ENCODE measurements around the gene CTSF.
"Not testable (repeated sequence)": the region's sequence is repeated elsewhere in the genome, so short reads cannot be mapped to it uniquely, and the experiment has no call there.

CTSF gene

DNA sequence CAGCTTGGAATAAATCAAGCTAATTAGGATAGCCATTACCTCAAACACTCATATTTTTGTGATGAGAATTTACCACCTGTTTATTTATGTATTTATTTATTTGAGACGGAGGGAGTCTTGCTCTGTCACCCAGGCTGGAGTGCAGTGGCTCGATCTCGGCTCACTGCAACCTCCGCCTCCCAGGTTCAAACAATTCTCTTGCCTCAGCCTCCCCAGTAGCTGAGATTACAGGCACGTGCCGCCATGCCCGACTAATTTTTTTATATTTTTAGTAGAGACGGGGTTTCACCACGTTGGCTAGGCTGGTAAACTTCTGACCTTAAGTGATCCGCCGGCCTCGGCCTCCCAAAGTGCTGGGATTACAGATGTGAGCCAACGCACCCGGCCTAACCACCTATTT is 23.5 kb downstream of the CTSF start:
- peak overlapping the region in 7 of 21 experiments; percentile 82 to 93 (median 88) for H3K27ac ChIP-seq
- H3K4me3 ChIP-seq = peak overlapping the region; percentile 72 to 96 (median 79)

DNA sequence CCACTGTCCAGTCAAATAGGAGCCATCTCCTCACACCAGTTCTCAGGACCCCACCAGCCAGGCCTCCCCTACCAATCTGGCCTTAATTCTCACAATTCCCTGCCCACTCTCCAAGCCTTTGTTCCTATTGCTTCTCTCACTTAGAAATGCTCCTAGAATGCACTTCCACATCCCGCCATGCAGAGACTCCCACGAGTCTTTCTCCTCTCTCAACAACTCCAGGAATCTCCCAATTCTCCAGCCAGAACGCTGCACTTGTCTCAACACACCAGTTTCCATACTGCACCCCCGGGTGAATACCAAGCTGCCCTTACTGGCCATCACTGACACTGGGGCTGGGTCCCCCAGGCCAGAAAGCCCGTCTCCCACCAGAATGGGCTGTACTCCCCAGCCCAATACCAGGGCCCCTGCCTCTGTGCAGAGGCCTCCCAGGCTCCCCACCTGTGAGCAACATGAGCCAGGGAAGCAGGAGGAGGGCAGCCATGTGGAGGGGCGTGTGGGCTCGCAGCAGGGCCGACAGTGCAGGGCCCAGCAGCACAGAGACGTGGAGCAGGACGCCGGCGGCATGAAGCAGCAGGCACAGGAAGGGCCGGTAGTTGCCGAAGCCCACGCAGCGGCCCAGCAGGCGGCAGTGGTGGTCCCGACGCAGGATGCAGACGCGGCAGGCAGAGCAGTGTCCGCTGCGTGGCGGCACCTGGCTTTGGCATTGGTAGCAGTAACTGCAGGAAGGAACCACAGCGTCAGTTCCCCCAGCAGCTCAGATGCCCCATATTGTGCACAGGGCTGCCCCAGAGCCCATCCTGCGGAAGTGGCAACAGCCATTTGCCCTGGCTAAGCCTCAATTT is 24.9 kb downstream of the CTSF start:
- H3K27ac ChIP-seq = peak overlapping the region in 18 of 21 experiments; percentile 5 to 90 (median 56)
- H3K4me3 ChIP-seq = peak overlapping the region in 1 of 7 experiments; percentile 8

DNA sequence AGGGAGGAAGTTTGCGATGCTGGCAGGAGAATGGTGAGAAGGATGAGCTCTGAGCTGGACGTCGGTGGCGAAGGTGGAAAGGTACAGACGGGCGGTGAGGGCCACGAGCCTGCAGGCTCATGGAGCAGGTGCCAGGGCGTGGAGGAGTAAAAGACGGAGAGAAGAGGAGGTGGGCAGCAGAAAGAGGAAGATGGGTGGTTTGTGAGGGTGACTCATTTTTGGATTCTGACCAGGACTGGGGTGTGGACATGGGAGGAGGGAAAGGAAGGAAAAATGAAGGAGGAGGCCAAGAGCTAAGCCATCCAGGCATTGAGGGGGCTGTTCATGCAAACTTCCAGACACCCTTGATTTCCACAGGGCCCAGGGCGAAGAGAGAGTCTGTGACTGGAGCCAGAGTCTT is 26.0 kb downstream of the CTSF start:
- peak overlapping the region in 1 of 21 experiments; percentile 31 for H3K27ac ChIP-seq
- no peak overlapping the region for H3K4me3 ChIP-seq

DNA sequence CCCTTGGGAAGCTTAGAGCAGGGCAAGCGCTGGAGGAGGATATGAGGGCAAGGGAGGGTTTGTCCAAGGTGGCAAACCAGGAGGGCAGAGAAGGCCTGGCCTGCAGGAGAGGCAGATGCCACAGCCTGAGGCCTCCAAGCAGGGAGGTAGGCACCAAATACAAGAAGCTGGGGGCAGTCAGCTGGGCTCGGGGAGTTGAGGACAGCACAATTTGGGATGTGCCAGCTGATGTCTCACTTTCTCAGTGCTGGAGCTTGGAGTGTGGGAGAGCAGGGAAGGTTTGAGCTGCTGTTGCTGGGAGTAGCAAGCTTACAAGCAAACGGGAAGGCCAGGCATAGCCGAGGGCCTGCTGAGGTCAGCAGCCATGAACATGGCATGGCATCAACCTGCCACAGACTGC is 26.5 kb downstream of the CTSF start:
- Histone ChIP-seq H3K4me3 (no peak overlapping the region), H3K27ac (peak overlapping the region in 1 of 21 experiments; percentile 31)

DNA sequence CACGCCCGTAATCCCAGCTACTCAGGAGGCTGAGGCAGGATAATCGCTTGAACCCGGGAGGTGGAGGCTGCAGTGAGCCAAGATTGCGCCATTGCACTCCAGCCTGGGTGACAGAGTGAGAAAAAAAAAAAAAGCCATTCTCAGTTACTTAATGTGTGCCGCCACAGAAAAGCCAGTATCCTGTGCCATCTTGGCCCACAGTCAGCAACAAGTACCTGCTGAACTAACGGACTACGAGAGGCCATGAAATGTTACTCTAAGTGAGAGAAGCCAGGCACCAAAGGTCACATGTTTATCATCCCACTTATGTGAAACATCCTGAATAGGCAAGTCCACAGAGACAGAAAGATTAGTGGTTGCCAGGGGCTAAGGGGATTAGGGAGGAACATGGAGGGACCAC is 27.8 kb downstream of the CTSF start:
- H3K27ac ChIP-seq = not testable (repeated sequence)

DNA sequence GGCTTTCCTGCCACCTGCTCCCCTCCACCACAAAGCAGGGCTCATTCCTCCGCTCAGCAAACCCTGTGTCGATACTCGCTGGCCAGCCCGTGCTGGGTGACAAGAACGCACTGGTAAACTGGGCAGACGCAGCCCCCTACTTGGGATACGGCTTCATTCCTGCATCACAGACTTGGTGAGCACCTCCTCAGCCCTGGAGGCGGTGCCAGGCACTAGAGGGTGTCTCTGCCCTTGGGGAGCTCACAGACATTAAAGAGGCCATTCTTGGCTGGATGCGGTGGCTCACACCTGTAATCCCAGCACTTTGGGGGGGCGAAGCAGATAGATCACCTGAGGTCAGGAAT is 28.6 kb downstream of the CTSF start:
- Histone ChIP-seq H3K4me3 (no peak overlapping the region), H3K27ac (no peak overlapping the region)

More for the DNA sequence above, 27.8 kb downstream of the CTSF start:
- not testable (repeated sequence) for H3K4me3 ChIP-seq

DNA sequence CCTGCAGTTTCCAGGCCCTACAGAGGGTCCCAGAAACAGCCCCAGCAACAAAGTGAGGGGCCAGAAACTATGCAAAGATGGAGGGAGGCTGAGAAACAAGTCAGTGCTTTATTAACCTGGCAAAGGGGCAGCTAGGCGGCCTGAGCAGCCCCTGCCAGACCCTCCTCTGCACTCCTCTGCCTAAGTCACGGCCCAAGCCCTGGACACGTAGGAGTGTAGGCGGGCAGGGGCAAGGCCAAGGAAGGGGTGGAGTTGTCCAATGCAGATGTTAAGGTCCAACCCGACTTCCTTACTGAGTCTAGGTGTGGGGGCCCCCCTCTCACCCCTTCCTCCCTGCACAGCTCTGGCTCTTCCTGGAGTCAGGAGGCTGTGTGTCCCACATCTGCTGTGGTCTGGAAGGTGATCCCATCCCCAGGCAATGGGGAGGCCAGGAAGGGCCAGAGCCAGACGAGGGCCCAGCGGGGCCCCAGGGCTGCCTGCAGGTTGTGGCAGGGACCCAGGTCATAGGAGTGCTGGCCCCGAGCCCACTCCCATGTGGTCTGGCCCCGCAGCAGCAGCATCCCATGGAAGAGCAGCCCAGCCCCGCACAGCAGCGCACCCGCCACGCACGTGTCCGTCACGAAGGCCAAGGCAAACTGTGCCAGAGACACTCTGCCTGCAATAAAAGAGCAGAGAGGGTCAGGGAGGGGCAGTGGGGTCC is 29.1 kb downstream of the CTSF start:
- Histone ChIP-seq H3K4me3 (no peak overlapping the region), H3K27ac (no peak overlapping the region)

DNA sequence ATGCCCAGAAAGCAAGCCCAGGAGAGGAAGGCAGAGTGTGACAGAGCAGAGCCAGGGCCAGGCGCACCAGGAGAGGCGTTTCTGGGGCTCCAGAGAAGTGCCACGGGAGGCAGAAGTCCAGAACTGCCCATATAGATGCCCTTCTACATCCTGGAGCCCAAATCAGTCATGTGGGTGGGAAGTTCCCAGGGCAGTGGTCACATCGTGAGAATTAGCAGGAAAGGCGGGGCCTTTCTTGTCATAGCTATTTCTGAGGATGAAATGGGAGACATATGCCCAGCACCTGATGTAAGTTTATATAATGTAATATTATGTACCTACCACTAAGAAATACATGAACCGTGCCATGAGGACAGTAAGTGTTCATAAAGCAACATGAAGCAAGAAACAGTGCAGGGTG is 35.6 kb downstream of the CTSF start:
- Histone ChIP-seq H3K27ac (no peak overlapping the region), H3K4me3 (no peak overlapping the region)

DNA sequence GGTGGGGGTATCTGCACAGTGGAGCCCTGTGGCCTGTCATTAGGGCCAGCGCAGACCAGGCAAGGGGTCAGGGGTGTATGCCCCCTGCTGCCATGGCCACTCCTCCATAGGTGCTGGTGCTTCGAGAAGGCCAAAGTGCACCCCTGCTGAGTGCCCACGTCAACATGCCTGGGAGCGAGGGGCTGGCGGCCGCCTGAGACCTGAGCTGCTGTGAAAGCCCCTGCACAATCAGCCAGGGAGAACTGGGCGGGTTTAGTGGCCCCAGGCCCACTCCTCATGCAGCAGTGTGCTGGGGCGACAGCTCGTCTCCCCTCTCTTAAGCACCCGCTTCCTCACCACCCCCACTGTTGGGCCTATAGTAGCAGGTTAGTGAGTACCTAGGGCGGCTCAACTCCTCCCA is 36.6 kb downstream of the CTSF start:
- H3K27ac ChIP-seq = no peak overlapping the region
- H3K4me3 ChIP-seq = no peak overlapping the region

DNA sequence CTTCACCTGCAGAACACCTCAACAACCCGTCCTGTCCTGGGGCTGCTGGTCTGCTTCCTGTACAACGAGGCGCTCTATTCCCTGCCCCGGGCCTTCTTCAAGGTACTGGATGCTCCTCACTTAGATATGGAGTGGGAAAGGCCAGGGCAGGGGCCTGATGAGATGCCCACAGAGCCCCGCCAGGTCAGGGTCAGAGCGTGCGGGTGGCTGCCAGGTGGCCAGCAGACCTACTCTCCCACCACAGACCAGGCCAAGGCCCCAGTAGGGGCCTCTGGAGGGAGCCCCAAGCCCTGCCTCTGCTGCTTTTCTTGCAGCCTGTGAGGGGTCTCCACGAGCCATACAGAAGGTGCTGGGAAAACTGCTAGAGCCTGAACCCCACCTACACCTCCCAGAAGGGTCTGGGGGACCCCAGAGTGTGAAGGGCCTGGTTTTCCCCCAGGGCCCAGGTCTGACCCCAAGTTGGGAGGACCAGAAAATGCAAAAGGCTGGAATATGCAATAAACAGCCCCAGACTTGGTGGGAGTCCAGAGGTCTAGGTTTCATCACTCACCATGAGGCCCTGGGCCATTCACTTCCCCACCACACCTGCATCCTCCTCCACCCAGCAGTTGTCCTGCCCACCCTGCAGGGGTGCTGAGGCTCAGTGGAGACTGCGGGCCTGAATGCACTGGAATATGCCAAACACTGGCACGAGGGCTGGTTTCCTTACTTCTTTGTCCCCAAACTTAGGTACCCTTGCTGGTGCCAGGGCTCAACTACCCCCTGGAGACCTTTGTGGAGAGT is 37.3 kb downstream of the CTSF start:
- H3K27ac ChIP-seq = no peak overlapping the region
- H3K4me3 ChIP-seq = no peak overlapping the region

DNA sequence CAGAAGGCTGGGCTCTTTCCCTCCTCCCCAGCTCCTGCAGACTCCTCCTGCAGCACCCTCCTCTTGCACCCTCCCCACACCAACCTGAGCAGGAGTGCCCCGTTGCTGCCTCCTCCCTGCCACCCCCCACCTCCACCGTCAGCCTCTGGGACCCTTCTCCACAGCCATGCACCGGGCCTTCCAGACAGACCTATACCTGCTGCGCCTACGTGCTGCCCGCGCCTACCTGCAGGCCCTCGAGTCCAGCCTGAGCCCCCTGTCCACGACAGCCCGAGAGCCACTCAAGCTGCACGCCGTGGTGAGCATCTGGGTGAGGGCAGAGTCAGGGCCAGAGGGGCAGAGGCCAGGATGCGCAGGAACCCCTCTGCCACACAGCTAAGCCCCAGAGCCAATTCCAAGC is 38.8 kb downstream of the CTSF start:
- Histone ChIP-seq H3K4me3 (no peak overlapping the region), H3K27ac (no peak overlapping the region)

DNA sequence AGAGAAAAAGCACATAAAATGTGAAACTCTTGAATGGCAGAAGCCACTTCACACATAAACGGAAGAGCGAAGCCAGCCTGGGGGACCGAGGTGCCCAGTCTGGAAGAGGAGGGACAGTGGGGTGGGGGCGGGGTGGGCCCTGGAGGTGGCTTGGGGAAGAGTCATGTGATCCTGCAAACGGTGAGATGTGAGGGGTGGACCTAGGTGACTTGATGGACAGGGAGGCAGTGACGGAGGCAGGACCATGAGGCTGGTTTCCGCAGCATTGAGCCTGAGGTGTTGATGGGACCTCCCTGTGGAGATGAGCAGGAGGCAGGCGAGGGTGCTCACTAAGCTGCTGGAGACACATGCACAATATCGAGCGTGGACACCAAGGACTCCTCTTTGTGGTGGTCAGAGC is 39.3 kb downstream of the CTSF start:
- Histone ChIP-seq H3K27ac (no peak overlapping the region), H3K4me3 (no peak overlapping the region)

DNA sequence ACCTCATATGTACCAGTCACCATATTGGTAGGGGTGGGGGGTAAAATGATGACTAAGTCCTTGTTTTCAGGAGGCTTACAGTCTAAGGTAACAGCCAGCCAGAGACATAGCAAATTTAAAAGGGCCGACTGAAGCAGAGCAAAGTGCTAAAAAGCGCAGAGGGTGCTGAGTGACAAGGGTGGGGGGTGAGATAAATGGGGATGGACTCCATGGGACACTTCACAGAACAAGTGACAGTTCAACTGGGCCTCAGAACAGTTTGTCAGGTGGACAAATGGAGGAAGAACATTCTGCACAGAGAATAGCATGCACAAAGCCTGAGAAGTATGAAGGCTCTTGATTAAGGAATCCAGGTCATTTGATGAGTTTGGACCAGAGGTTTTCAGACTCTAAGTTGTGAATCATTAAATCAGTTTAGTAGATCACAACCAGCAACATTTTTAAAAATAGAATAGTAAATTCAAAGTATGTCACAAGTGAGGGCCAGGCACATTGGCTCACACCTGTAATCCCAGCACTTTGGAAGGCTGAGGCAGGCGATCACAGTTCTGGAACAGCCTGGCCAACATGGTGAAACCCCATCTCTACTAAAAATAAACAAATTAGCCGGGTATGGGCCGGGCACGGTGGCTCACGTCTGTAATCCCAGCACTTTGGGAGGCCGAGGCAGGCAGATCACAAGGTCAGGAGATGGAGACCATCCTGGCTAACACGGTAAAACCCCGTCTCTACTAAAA is 43.9 kb downstream of the CTSF start:
- no peak overlapping the region for H3K27ac ChIP-seq
- H3K4me3 ChIP-seq = no peak overlapping the region

DNA sequence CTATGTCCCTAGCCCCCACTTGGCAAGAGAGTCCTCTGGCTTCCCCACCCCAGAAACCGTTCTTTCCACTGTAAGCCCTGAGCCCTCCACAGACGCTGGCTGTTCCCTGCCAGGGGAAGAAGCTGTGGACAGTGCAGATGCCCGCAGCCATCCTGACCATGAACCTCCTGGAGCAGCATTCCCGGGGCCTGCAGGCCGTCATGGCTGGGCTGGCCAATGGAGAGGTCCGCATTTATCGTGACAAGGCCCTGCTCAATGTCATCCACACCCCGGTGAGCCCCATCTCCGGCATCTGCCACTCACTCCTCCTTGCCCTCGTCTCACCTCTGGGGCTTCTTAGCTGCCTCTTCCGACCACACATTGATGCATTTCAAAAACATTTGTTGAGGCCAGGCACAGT is 44.8 kb downstream of the CTSF start:
- H3K4me3 ChIP-seq = no peak overlapping the region
- no peak overlapping the region for H3K27ac ChIP-seq

Data from skin epidermis (tissue), 12 donors.